HepG2 (cell line): ENCODE measurements around the gene TMEM132D. TPM values are rescaled to one million over a fixed set of nuclear protein-coding genes. Genes with fewer than 3 reads are reported as not detected.

Experiments
- ATAC-seq: fragments of 200-7000 bp; cut with Tn5 transposase; 3 replicates; pipeline ENCODE4 v1.9.1; 2020; ENCODE audit warnings: mild to moderate bottlenecking, moderate library complexity
- BruUV-seq: library from RNA; stranded (reverse); fragments of 400-500 nt; replicated peaks from 2 replicates; lab custom pipeline; 2021; lab: Mats Ljungman, UMichigan
- CTCF ChIA-PET: fragments of 300-600 bp; formaldehyde crosslinking; extraction: SDS; loops from one replicate; lab custom pipeline; 2021; ENCODE audit warnings: low total read pairs, inconsistent platforms, low intra/inter-chr PET ratio; lab: Yijun Ruan, JAX
- POLR2A ChIA-PET: fragments of 350-600 bp; sonication (Branson Sonifier 250); formaldehyde crosslinking; loops from one replicate; lab custom pipeline; 2020; ENCODE audit warnings: antibody characterized with exemption, inconsistent platforms; lab: Yijun Ruan, JAX
- DNase-seq: peaks from one replicate; pipeline ENCODE4 v3.0.0-alpha.2; 2015; ENCODE audit warnings: low spot score
- FAIRE-seq: peaks from 3 replicates; lab custom pipeline; 2011; peaks lifted over from hg19 to GRCh38; lab: Jason Lieb, UNC
- H2AFZ ChIP-seq: one replicate; pipeline ENCODE4 v1.6.1; 2011; ENCODE audit warnings: low read length, inconsistent platforms
- H3K27ac ChIP-seq: fragments of 300-600 bp; 3 replicates; pipeline ENCODE4 v1.8.0; 2011; ENCODE audit warnings: mixed run types, mild to moderate bottlenecking, mixed read lengths, low read length, inconsistent platforms; ENCODE audit not compliant: insufficient read depth; ENCODE audit errors: extremely low read length
- H3K27me3 ChIP-seq, 2 experiments: fragments of 200-600 bp in 1 of 2; 2 replicates in 1 of 2; 3 replicates in 1 of 2; pipeline versions ENCODE4 v1.6.0 to v1.8.0; 2011; ENCODE audit warnings: low read length in 2 of 2, mild to moderate bottlenecking in 2 of 2, moderate library complexity in 2 of 2, inconsistent platforms in 1 of 2; ENCODE audit not compliant: insufficient read depth in 2 of 2, control insufficient read depth in 1 of 2
- H3K36me3 ChIP-seq, 2 experiments: fragments of 200-600 bp in 1 of 2; replicated peaks in 1 of 2; 2 replicates in 1 of 2; 3 replicates in 1 of 2; pipeline versions ENCODE4 v1.5.1 to v1.8.0; 2011; ENCODE audit warnings: low read length in 2 of 2, inconsistent platforms in 1 of 2; ENCODE audit not compliant: insufficient read depth in 2 of 2, control insufficient read depth in 1 of 2
- H3K4me1 ChIP-seq: 2 replicates; pipeline ENCODE4 v1.5.1; 2012; ENCODE audit warnings: low read length, inconsistent platforms; ENCODE audit not compliant: insufficient read depth
- H3K4me2 ChIP-seq: 2 replicates; pipeline ENCODE4 v1.6.0; 2011; ENCODE audit warnings: low read depth, low read length, inconsistent platforms
- H3K4me3 ChIP-seq, 3 experiments: fragments of 200-600 bp in 1 of 3; sonication (generic), shearing (Covaris generic) in 1 of 3; replicated peaks in 1 of 3; 2 replicates each; pipeline ENCODE4 v1.5.1; 2011 to 2016; ENCODE audit warnings: low read length in 3 of 3, inconsistent platforms in 2 of 3, low read depth in 2 of 3, mild to moderate bottlenecking in 2 of 3, control low read depth in 1 of 3, mixed read lengths in 1 of 3; ENCODE audit not compliant: insufficient read depth in 1 of 3
- H3K79me2 ChIP-seq: one replicate; pipeline ENCODE4 v1.6.1; 2011; ENCODE audit warnings: low read length, inconsistent platforms; ENCODE audit not compliant: insufficient read depth
- H3K9ac ChIP-seq: 2 replicates; pipeline ENCODE4 v1.6.0; 2011; ENCODE audit warnings: mild to moderate bottlenecking, low read depth, low read length, inconsistent platforms; ENCODE audit not compliant: insufficient read depth
- H3K9me3 ChIP-seq: 2 replicates; pipeline ENCODE4 v1.5.1; 2012; ENCODE audit warnings: mild to moderate bottlenecking, low read length
- H4K20me1 ChIP-seq: 2 replicates; pipeline ENCODE4 v1.6.0; 2011; ENCODE audit warnings: inconsistent platforms, mild to moderate bottlenecking, low read length, moderate library complexity; ENCODE audit not compliant: insufficient read depth
- BCL6 ChIP-seq: IDR thresholded peaks from 2 replicates; pipeline ENCODE4 v1.6.1; 2016; ENCODE audit warnings: missing genetic modification reagents, missing compliant biosample characterization
- CBX5 ChIP-seq: sonication (generic); formaldehyde crosslinking; IDR thresholded peaks from 2 replicates; pipeline ENCODE4 v1.4.0; 2020; ENCODE audit warnings: missing genetic modification reagents, borderline replicate concordance
- NBN ChIP-seq: fragments of 450-650 bp; conservative IDR thresholded peaks from 2 replicates; pipeline ENCODE4 v1.6.1; 2017
- NR1H2 ChIP-seq: sonication (generic); formaldehyde crosslinking; IDR thresholded peaks from 2 replicates; pipeline ENCODE4 v1.8.1; 2022; ENCODE audit warnings: low read depth, missing genetic modification reagents, borderline replicate concordance
- SUZ12 ChIP-seq: fragments of 150-350 bp; IDR thresholded peaks from 2 replicates; pipeline ENCODE4 v1.6.1; 2014; ENCODE audit warnings: low read depth, low read length
- ZFP62 ChIP-seq: sonication (generic); formaldehyde crosslinking; IDR thresholded peaks from 2 replicates; pipeline ENCODE4 v1.4.0; 2020; ENCODE audit warnings: missing genetic modification reagents
- ZKSCAN8 ChIP-seq: IDR thresholded peaks from 2 replicates; pipeline ENCODE4 v1.6.1; 2016; ENCODE audit warnings: borderline replicate concordance, missing genetic modification reagents, missing compliant biosample characterization
- ZNF33A ChIP-seq: sonication (generic); formaldehyde crosslinking; IDR thresholded peaks from 2 replicates; pipeline ENCODE4 v1.5.1; 2020; ENCODE audit warnings: missing genetic modification reagents, mild to moderate bottlenecking, moderate library complexity, borderline replicate concordance
- ZNF431 ChIP-seq: sonication (generic); formaldehyde crosslinking; IDR thresholded peaks from 2 replicates; pipeline ENCODE4 v1.9.0; 2022; ENCODE audit warnings: missing genetic modification reagents, low read depth, mild to moderate bottlenecking, borderline replicate concordance
- ZNF577 ChIP-seq: sonication (generic); formaldehyde crosslinking; IDR thresholded peaks from 2 replicates; pipeline ENCODE4 v1.4.0; 2020; ENCODE audit warnings: mild to moderate bottlenecking, low read depth, missing genetic modification reagents, borderline replicate concordance
- ZNF605 ChIP-seq: sonication (generic); formaldehyde crosslinking; IDR thresholded peaks from 2 replicates; pipeline ENCODE4 v1.8.0; 2022; ENCODE audit warnings: mild to moderate bottlenecking, missing genetic modification reagents
- ZNF800 ChIP-seq: sonication (generic); formaldehyde crosslinking; IDR thresholded peaks from 2 replicates; pipeline ENCODE4 v1.4.0; 2020; ENCODE audit warnings: missing genetic modification reagents
- WGBS: methylation state at CpG from one replicate; pipeline ENCODE4 v1.1.6; 2017; ENCODE audit warnings: low lambda C conversion rate; 5-methylcytosine and 5-hydroxymethylcytosine counted together
- in situ Hi-C: cut with HindIII; loops from 2 replicates; pipeline ENCODE4 v1.10.0; 2017; ENCODE audit warnings: low pct_unique_long_range_greater_than_20kb; ENCODE audit not compliant: extremely low pct_ligation_motif_present
- intact Hi-C: fragments of 100-400 bp; cut with micrococcal nuclease; formaldehyde crosslinking; loops from one replicate; pipeline ENCODE4 v1.10.0; 2022; ENCODE audit not compliant: unreplicated experiment
- polyA plus RNA-seq, 8 experiments: library from polyadenylated mRNA; depleted of rRNA in 3 of 8; stranded (reverse) in 7 of 8; unstranded in 1 of 8; fragments of >200 nt; fragmentation: Illumina TruSeq in 4 of 8; extraction: Trizol in 4 of 8; gene quantifications; 2 replicates each; pipeline versions ENCODE4 v1.2.1 to v1.2.3, GENCODE V29; 2011 to 2016; ENCODE audit warnings: low read depth in 4 of 8, missing spikeins in 1 of 8, mixed read lengths in 1 of 8; ENCODE audit not compliant: insufficient read depth in 1 of 8
- total RNA-seq, 5 experiments: library from RNA; depleted of rRNA; stranded (reverse); fragments of >200 nt; fragmentation: Illumina TruSeq; extraction: Trizol; gene quantifications; 2 replicates each; pipeline ENCODE4 v1.2.3, GENCODE V29; 2016; ENCODE audit warnings: low read depth in 1 of 5
- TF ChIP-seq, protein P1 (sequence below): sonication (generic); formaldehyde crosslinking; IDR thresholded peaks from 2 replicates; pipeline ENCODE4 v1.8.1; 2022; ENCODE audit warnings: mild to moderate bottlenecking, missing genetic modification reagents
- TF ChIP-seq, protein P2 (sequence below): IDR thresholded peaks from 2 replicates; pipeline ENCODE4 v1.6.1; 2018; ENCODE audit warnings: missing genetic modification reagents

The TMEM132D gene
- total and polyA plus RNA-seq, 2 of the 13 experiments (the other 11 are each of a cell fraction or from before 2014, with no cell fraction given), result not detected

GRCh38 chr12:129034558-129035289 lies 869.1 kb downstream of the TMEM132D start:
- H4K20me1 ChIP-seq, result no peaks in the 10 kb centered on the region
- no peak overlapping the region for H3K4me2 ChIP-seq
- H2AFZ ChIP-seq, result no peak overlapping the region
- no peak for ATAC-seq
- H3K4me1 ChIP-seq, result no peaks in the 10 kb centered on the region
- no TSS peak for BruUV-seq
- TF ChIP-seq CBX5 (CRISPR knock-in tag) (no peak), ZNF800 (no peak), ZKSCAN8 (CRISPR knock-in tag) (no peak), ZNF577 (CRISPR knock-in tag) (no peak), ZNF605 (CRISPR knock-in tag) (no peak), ZNF33A (CRISPR knock-in tag) (no peak), SUZ12 (no peak), ZFP62 (CRISPR knock-in tag) (no peak), BCL6 (CRISPR knock-in tag) (no peak), NR1H2 (no peak), ZNF431 (CRISPR knock-in tag) (no peak), NBN (no peak)
- TF ChIP-seq, protein P1, sequence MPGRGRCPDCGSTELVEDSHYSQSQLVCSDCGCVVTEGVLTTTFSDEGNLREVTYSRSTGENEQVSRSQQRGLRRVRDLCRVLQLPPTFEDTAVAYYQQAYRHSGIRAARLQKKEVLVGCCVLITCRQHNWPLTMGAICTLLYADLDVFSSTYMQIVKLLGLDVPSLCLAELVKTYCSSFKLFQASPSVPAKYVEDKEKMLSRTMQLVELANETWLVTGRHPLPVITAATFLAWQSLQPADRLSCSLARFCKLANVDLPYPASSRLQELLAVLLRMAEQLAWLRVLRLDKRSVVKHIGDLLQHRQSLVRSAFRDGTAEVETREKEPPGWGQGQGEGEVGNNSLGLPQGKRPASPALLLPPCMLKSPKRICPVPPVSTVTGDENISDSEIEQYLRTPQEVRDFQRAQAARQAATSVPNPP (CRISPR knock-in tag), result no peak
- TF ChIP-seq, protein P2, sequence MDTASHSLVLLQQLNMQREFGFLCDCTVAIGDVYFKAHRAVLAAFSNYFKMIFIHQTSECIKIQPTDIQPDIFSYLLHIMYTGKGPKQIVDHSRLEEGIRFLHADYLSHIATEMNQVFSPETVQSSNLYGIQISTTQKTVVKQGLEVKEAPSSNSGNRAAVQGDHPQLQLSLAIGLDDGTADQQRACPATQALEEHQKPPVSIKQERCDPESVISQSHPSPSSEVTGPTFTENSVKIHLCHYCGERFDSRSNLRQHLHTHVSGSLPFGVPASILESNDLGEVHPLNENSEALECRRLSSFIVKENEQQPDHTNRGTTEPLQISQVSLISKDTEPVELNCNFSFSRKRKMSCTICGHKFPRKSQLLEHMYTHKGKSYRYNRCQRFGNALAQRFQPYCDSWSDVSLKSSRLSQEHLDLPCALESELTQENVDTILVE (CRISPR knock-in tag), result no peak
- H3K36me3 ChIP-seq, result no peaks in the 10 kb centered on the region
- DNase-seq, result no peak
- peaks cover 0 to 9% of the 10 kb centered on the region in 2 experiments; a peak in 2 of 5 replicates for H3K27me3 ChIP-seq
- 48% methylated on average over 10 of the region's 15 CpGs for WGBS
- in situ Hi-C loops (no loop called here), intact Hi-C loops (no loop called here)
- H3K27ac ChIP-seq, result no peak overlapping the region
- FAIRE-seq, result no peak
- no peaks in the 10 kb centered on the region for H3K79me2 ChIP-seq
- POLR2A ChIA-PET, result no interaction called here
- H3K9ac ChIP-seq, result no peak overlapping the region
- no peaks in the 10 kb centered on the region for H3K9me3 ChIP-seq
- CTCF ChIA-PET, result no interaction called here
- no peak overlapping the region for H3K4me3 ChIP-seq
